ENCODE results near the gene GATAD2B.
"Not testable (repeated sequence)": the region's sequence is repeated elsewhere in the genome, so short reads cannot be mapped to it uniquely, and the experiment has no call there.

Gene GATAD2B

GRCh38 chr1:153794624-153795329 lies 128.0 kb downstream of the GATAD2B start:
- DNase-seq, result peak in 2 of 3 experiments; percentile 30 to 53

GRCh38 chr1:153793973-153794615 lies 128.7 kb downstream of the GATAD2B start:
- DNase-seq, result no peak

- DNase-seq, result no peak
Measured at GRCh38 chr1:153793261-153793972, 129.4 kb downstream of the GATAD2B start.

GRCh38 chr1:153792631-153793041 lies 130.1 kb downstream of the GATAD2B start:
- no peak for DNase-seq

- DNase-seq, result no peak
Measured at GRCh38 chr1:153791648-153792253, 131.0 kb downstream of the GATAD2B start.

GRCh38 chr1:153790966-153791647 lies 131.7 kb downstream of the GATAD2B start:
- DNase-seq, result no peak

GRCh38 chr1:153790313-153790965 lies 132.3 kb downstream of the GATAD2B start:
- DNase-seq, result no peak

GRCh38 chr1:153789478-153790034 lies 133.2 kb downstream of the GATAD2B start:
- no peak for DNase-seq

- no peak for DNase-seq
Measured at GRCh38 chr1:153786038-153786790, 136.6 kb downstream of the GATAD2B start.

- DNase-seq, result peak; percentile 94 to 98 (median 95)
Measured at GRCh38 chr1:153783233-153784190, 139.3 kb downstream of the GATAD2B start.

- not testable (repeated sequence) for DNase-seq
Measured at GRCh38 chr1:153782648-153783047, 140.1 kb downstream of the GATAD2B start.

GRCh38 chr1:153780551-153780950 lies 142.2 kb downstream of the GATAD2B start:
- DNase-seq, result no peak

GRCh38 chr1:153779781-153780541 lies 142.8 kb downstream of the GATAD2B start:
- DNase-seq, result no peak

- DNase-seq, result no peak
Measured at GRCh38 chr1:153778824-153779519, 143.8 kb downstream of the GATAD2B start.

- DNase-seq, result no peak
Measured at GRCh38 chr1:153778051-153778823, 144.5 kb downstream of the GATAD2B start.

GRCh38 chr1:153777648-153778047 lies 145.1 kb downstream of the GATAD2B start:
- no peak for DNase-seq

- DNase-seq, result no peak
Measured at GRCh38 chr1:153776845-153777370, 145.9 kb downstream of the GATAD2B start.

Measured in NCI-H1417 (cell line).